Measurements from ENCODE around the gene RGS3.

The RGS3 gene

GRCh38 chr9:113533335-113534225 is 70.1 kb downstream of the RGS3 start:
- Histone ChIP-seq H3K9me3 (ENCODE audit: control insufficient read depth in 1 of 2, low read length in 2 of 2) (no peaks in the 10 kb centered on the region), H3K36me3 (ENCODE audit: control insufficient read depth in 1 of 2, insufficient read depth in 2 of 2, low read length in 2 of 2) (peaks cover 6% of the 10 kb centered on the region in 2 donors), H3K27ac (ENCODE audit: low read length) (no peak overlapping the region)

GRCh38 chr9:113535756-113536155 is 72.2 kb downstream of the RGS3 start:
- Histone ChIP-seq H3K27ac (ENCODE audit: low read length) (peak overlapping the region; percentile 34), H3K36me3 (ENCODE audit: control insufficient read depth in 1 of 2, insufficient read depth in 2 of 2, low read length in 2 of 2) (peaks cover 0 to 4% of the 10 kb centered on the region in 2 donors), H3K4me3 (ENCODE audit: low read depth in 1 of 2, low read length in 2 of 2) (no peak overlapping the region), H3K9me3 (ENCODE audit: control insufficient read depth in 1 of 2, low read length in 2 of 2) (no peaks in the 10 kb centered on the region), H3K27me3 (ENCODE audit: low read depth, low read length) (no peaks in the 10 kb centered on the region), H3K4me1 (ENCODE audit: control insufficient read depth in 1 of 2, insufficient read depth in 2 of 2, low read length in 2 of 2) (peaks cover under 1 to 4% of the 10 kb centered on the region in 2 donors)

More at GRCh38 chr9:113533335-113534225, 70.1 kb downstream of the RGS3 start:
- H3K27me3 ChIP-seq (ENCODE audit: low read depth, low read length), result no peaks in the 10 kb centered on the region
- peaks cover 0 to 4% of the 10 kb centered on the region in 2 donors for H3K4me1 ChIP-seq (ENCODE audit: control insufficient read depth in 1 of 2, insufficient read depth in 2 of 2, low read length in 2 of 2)
- H3K4me3 ChIP-seq (ENCODE audit: low read depth in 1 of 2, low read length in 2 of 2), result no peak overlapping the region

- Histone ChIP-seq H3K36me3 (ENCODE audit: control insufficient read depth in 1 of 2, insufficient read depth in 2 of 2, low read length in 2 of 2) (peaks cover 0 to under 1% of the 10 kb centered on the region in 2 donors), H3K9me3 (ENCODE audit: control insufficient read depth in 1 of 2, low read length in 2 of 2) (no peaks in the 10 kb centered on the region), H3K27ac (ENCODE audit: low read length) (peak overlapping the region; percentile 34), H3K27me3 (ENCODE audit: low read depth, low read length) (no peaks in the 10 kb centered on the region), H3K4me1 (ENCODE audit: control insufficient read depth in 1 of 2, insufficient read depth in 2 of 2, low read length in 2 of 2) (peaks cover 4% of the 10 kb centered on the region in 2 donors), H3K4me3 (ENCODE audit: low read depth in 1 of 2, low read length in 2 of 2) (no peak overlapping the region)
Observed at GRCh38 chr9:113536166-113536482, 72.6 kb downstream of the RGS3 start.

GRCh38 chr9:113536483-113537228 is 73.1 kb downstream of the RGS3 start:
- H3K36me3 ChIP-seq (ENCODE audit: control insufficient read depth in 1 of 2, insufficient read depth in 2 of 2, low read length in 2 of 2), result peaks cover 4% of the 10 kb centered on the region in 2 donors
- H3K4me3 ChIP-seq (ENCODE audit: low read depth in 1 of 2, low read length in 2 of 2), result no peak overlapping the region
- no peak overlapping the region for H3K27ac ChIP-seq (ENCODE audit: low read length)
- peaks cover 4% of the 10 kb centered on the region in 2 donors for H3K4me1 ChIP-seq (ENCODE audit: control insufficient read depth in 1 of 2, insufficient read depth in 2 of 2, low read length in 2 of 2)
- H3K27me3 ChIP-seq (ENCODE audit: low read depth, low read length), result no peaks in the 10 kb centered on the region
- H3K9me3 ChIP-seq (ENCODE audit: control insufficient read depth in 1 of 2, low read length in 2 of 2), result no peaks in the 10 kb centered on the region

- Histone ChIP-seq H3K36me3 (ENCODE audit: control insufficient read depth in 1 of 2, insufficient read depth in 2 of 2, low read length in 2 of 2) (peaks cover 6% of the 10 kb centered on the region in 2 donors), H3K27me3 (ENCODE audit: low read depth, low read length) (no peaks in the 10 kb centered on the region), H3K4me1 (ENCODE audit: control insufficient read depth in 1 of 2, insufficient read depth in 2 of 2, low read length in 2 of 2) (peaks cover 4% of the 10 kb centered on the region in 2 donors), H3K27ac (ENCODE audit: low read length) (no peak overlapping the region), H3K9me3 (ENCODE audit: control insufficient read depth in 1 of 2, low read length in 2 of 2) (no peaks in the 10 kb centered on the region), H3K4me3 (ENCODE audit: low read depth in 1 of 2, low read length in 2 of 2) (no peak overlapping the region)
Observed at GRCh38 chr9:113537229-113537810, 73.8 kb downstream of the RGS3 start.

GRCh38 chr9:113538131-113538530 is 74.6 kb downstream of the RGS3 start:
- Histone ChIP-seq H3K27ac (ENCODE audit: low read length) (no peak overlapping the region), H3K4me3 (ENCODE audit: low read depth in 1 of 2, low read length in 2 of 2) (no peak overlapping the region), H3K36me3 (ENCODE audit: control insufficient read depth in 1 of 2, insufficient read depth in 2 of 2, low read length in 2 of 2) (peaks cover 6% of the 10 kb centered on the region in 2 donors)

GRCh38 chr9:113538701-113539430 is 75.3 kb downstream of the RGS3 start:
- no peaks in the 10 kb centered on the region for H3K27me3 ChIP-seq (ENCODE audit: low read depth, low read length)
- H3K27ac ChIP-seq (ENCODE audit: low read length), result no peak overlapping the region
- H3K4me3 ChIP-seq (ENCODE audit: low read depth in 1 of 2, low read length in 2 of 2), result no peak overlapping the region
- H3K36me3 ChIP-seq (ENCODE audit: control insufficient read depth in 1 of 2, insufficient read depth in 2 of 2, low read length in 2 of 2), result peaks cover 6% of the 10 kb centered on the region in 2 donors
- H3K9me3 ChIP-seq (ENCODE audit: control insufficient read depth in 1 of 2, low read length in 2 of 2), result no peaks in the 10 kb centered on the region
- peaks cover 4% of the 10 kb centered on the region in 2 donors for H3K4me1 ChIP-seq (ENCODE audit: control insufficient read depth in 1 of 2, insufficient read depth in 2 of 2, low read length in 2 of 2)

More at GRCh38 chr9:113538131-113538530, 74.6 kb downstream of the RGS3 start:
- H3K4me1 ChIP-seq (ENCODE audit: control insufficient read depth in 1 of 2, insufficient read depth in 2 of 2, low read length in 2 of 2), result peaks cover 4% of the 10 kb centered on the region in 2 donors
- H3K27me3 ChIP-seq (ENCODE audit: low read depth, low read length), result no peaks in the 10 kb centered on the region
- no peaks in the 10 kb centered on the region for H3K9me3 ChIP-seq (ENCODE audit: control insufficient read depth in 1 of 2, low read length in 2 of 2)

GRCh38 chr9:113540466-113540865 is 76.9 kb downstream of the RGS3 start:
- Histone ChIP-seq H3K4me1 (ENCODE audit: control insufficient read depth in 1 of 2, insufficient read depth in 2 of 2, low read length in 2 of 2) (peaks cover 4% of the 10 kb centered on the region in 2 donors), H3K27me3 (ENCODE audit: low read depth, low read length) (no peaks in the 10 kb centered on the region), H3K36me3 (ENCODE audit: control insufficient read depth in 1 of 2, insufficient read depth in 2 of 2, low read length in 2 of 2) (peaks cover 6% of the 10 kb centered on the region in 2 donors), H3K27ac (ENCODE audit: low read length) (no peak overlapping the region), H3K9me3 (ENCODE audit: control insufficient read depth in 1 of 2, low read length in 2 of 2) (no peaks in the 10 kb centered on the region), H3K4me3 (ENCODE audit: low read depth in 1 of 2, low read length in 2 of 2) (no peak overlapping the region)

GRCh38 chr9:113541019-113541900 is 77.7 kb downstream of the RGS3 start:
- Histone ChIP-seq H3K27me3 (ENCODE audit: low read depth, low read length) (no peaks in the 10 kb centered on the region), H3K9me3 (ENCODE audit: control insufficient read depth in 1 of 2, low read length in 2 of 2) (no peaks in the 10 kb centered on the region), H3K36me3 (ENCODE audit: control insufficient read depth in 1 of 2, insufficient read depth in 2 of 2, low read length in 2 of 2) (peaks cover 6 to 10% of the 10 kb centered on the region in 2 donors), H3K4me3 (ENCODE audit: low read depth in 1 of 2, low read length in 2 of 2) (no peak overlapping the region), H3K4me1 (ENCODE audit: control insufficient read depth in 1 of 2, insufficient read depth in 2 of 2, low read length in 2 of 2) (peaks cover 4% of the 10 kb centered on the region in 2 donors), H3K27ac (ENCODE audit: low read length) (no peak overlapping the region)

- Histone ChIP-seq H3K36me3 (ENCODE audit: control insufficient read depth in 1 of 2, insufficient read depth in 2 of 2, low read length in 2 of 2) (peaks cover 6 to 10% of the 10 kb centered on the region in 2 donors), H3K4me3 (ENCODE audit: low read depth in 1 of 2, low read length in 2 of 2) (no peak overlapping the region), H3K9me3 (ENCODE audit: control insufficient read depth in 1 of 2, low read length in 2 of 2) (no peaks in the 10 kb centered on the region), H3K4me1 (ENCODE audit: control insufficient read depth in 1 of 2, insufficient read depth in 2 of 2, low read length in 2 of 2) (peaks cover 1 to 4% of the 10 kb centered on the region in 2 donors), H3K27me3 (ENCODE audit: low read depth, low read length) (no peaks in the 10 kb centered on the region), H3K27ac (ENCODE audit: low read length) (no peak overlapping the region)
Observed at GRCh38 chr9:113542006-113542405, 78.5 kb downstream of the RGS3 start.
